ENCODE measurements around the gene DENND1B.

- TF ChIP-seq CTCF (conservative IDR thresholded peaks at IDR 0.05 in 1 of 2, IDR thresholded peaks at IDR 0.05 in 1 of 2; ENCODE audit: low read depth in 1 of 2, low read length in 2 of 2) (no peak), EZH2 (IDR thresholded peaks at IDR 0.05; ENCODE audit: low read length, missing control alignments) (no peak)
These were observed 143.3 kb downstream of the DENND1B start for GRCh38 chr1:197632005-197632404.

Data from fibroblast of lung (primary cell).